ENCODE measurements around the gene SERTAD2. TPM values are rescaled to one million over a fixed set of nuclear protein-coding genes. Genes with fewer than 3 reads are reported as not detected.

The SERTAD2 gene
- total RNA-seq, 1 donor from 2014 or later = 19.2 TPM

GRCh38 chr2:64601785-64602391, 51.8 kb downstream of the SERTAD2 start:
- no peaks in the 10 kb centered on the region for H3K36me3 Mint-ChIP-seq
- H3K4me3 Mint-ChIP-seq = no peak overlapping the region
- no peak for TF ChIP-seq CTCF (conservative IDR thresholded peaks at IDR 0.05)
- no peak overlapping the region for H3K27ac Mint-ChIP-seq
- no peaks in the 10 kb centered on the region for H3K27me3 Mint-ChIP-seq
- peaks cover 29% of the 10 kb centered on the region for H3K4me1 Mint-ChIP-seq (ENCODE audit: unreplicated experiment)
- DNase-seq (ENCODE audit: extremely low spot score, unreplicated experiment) = no peak
- H3K9me3 Mint-ChIP-seq = peaks cover 16% of the 10 kb centered on the region

GRCh38 chr2:64601034-64601754, 52.5 kb downstream of the SERTAD2 start:
- TF ChIP-seq CTCF (conservative IDR thresholded peaks at IDR 0.05) = no peak
- no peaks in the 10 kb centered on the region for H3K36me3 Mint-ChIP-seq
- DNase-seq (ENCODE audit: extremely low spot score, unreplicated experiment) = no peak
- H3K4me1 Mint-ChIP-seq (ENCODE audit: unreplicated experiment) = peaks cover 25% of the 10 kb centered on the region
- peaks cover 16% of the 10 kb centered on the region for H3K9me3 Mint-ChIP-seq
- peak overlapping the region; percentile 87 for H3K27ac Mint-ChIP-seq
- no peak overlapping the region for H3K4me3 Mint-ChIP-seq
- no peaks in the 10 kb centered on the region for H3K27me3 Mint-ChIP-seq

GRCh38 chr2:64599469-64599868, 54.2 kb downstream of the SERTAD2 start:
- no peak for TF ChIP-seq CTCF (conservative IDR thresholded peaks at IDR 0.05)
- Mint-ChIP-seq H3K4me3 (no peak overlapping the region), H3K27ac (peak overlapping the region; percentile 64), H3K36me3 (no peaks in the 10 kb centered on the region), H3K9me3 (peaks cover 10% of the 10 kb centered on the region), H3K27me3 (no peaks in the 10 kb centered on the region), H3K4me1 (ENCODE audit: unreplicated experiment) (peaks cover 12% of the 10 kb centered on the region)
- DNase-seq (ENCODE audit: extremely low spot score, unreplicated experiment) = no peak

GRCh38 chr2:64598226-64598625, 55.5 kb downstream of the SERTAD2 start:
- no peaks in the 10 kb centered on the region for H3K9me3 Mint-ChIP-seq
- no peaks in the 10 kb centered on the region for H3K36me3 Mint-ChIP-seq
- peaks cover 12% of the 10 kb centered on the region for H3K4me1 Mint-ChIP-seq (ENCODE audit: unreplicated experiment)
- H3K27me3 Mint-ChIP-seq = no peaks in the 10 kb centered on the region
- TF ChIP-seq CTCF (conservative IDR thresholded peaks at IDR 0.05) = no peak
- no peak overlapping the region for H3K4me3 Mint-ChIP-seq
- no peak for DNase-seq (ENCODE audit: extremely low spot score, unreplicated experiment)
- H3K27ac Mint-ChIP-seq = no peak overlapping the region

- H3K36me3 Mint-ChIP-seq = peaks cover 3% of the 10 kb centered on the region
These were observed 58.1 kb downstream of the SERTAD2 start for GRCh38 chr2:64595397-64596176.

More at GRCh38 chr2:64595397-64596176, 58.1 kb downstream of the SERTAD2 start:
- Mint-ChIP-seq H3K4me1 (ENCODE audit: unreplicated experiment) (no peaks in the 10 kb centered on the region), H3K4me3 (no peak overlapping the region), H3K27ac (no peak overlapping the region), H3K9me3 (no peaks in the 10 kb centered on the region), H3K27me3 (no peaks in the 10 kb centered on the region)
- DNase-seq (ENCODE audit: extremely low spot score, unreplicated experiment) = no peak
- peak; percentile 47 for TF ChIP-seq CTCF (conservative IDR thresholded peaks at IDR 0.05)
